ENCODE results near the gene DHX40. TPM values are rescaled to one million over a fixed set of nuclear protein-coding genes. Genes with fewer than 3 reads are reported as not detected.

Gene DHX40
- total RNA-seq, 1 donor from 2014 or later, result 42.9 TPM

GRCh38 chr17:59620064-59620359 is 54.6 kb downstream of the DHX40 start:
- Histone ChIP-seq H3K36me3 (ENCODE audit: control insufficient read depth, insufficient read depth, low read length) (no peaks in the 10 kb centered on the region), H3K4me3 (ENCODE audit: low read depth, low read length) (peak overlapping the region; percentile 96), H3K27me3 (ENCODE audit: control insufficient read depth, insufficient read depth, low read length) (no peaks in the 10 kb centered on the region)
- TF ChIP-seq CTCF (IDR thresholded peaks at IDR 0.05; ENCODE audit: insufficient read depth, low read length, poor library complexity, severe bottlenecking), result no peak
- no peak for DNase-seq (ENCODE audit: low read depth)

- TF ChIP-seq CTCF (IDR thresholded peaks at IDR 0.05; ENCODE audit: insufficient read depth, low read length, poor library complexity, severe bottlenecking), result no peak
- no peak for DNase-seq (ENCODE audit: low read depth)
- H3K27me3 ChIP-seq (ENCODE audit: control insufficient read depth, insufficient read depth, low read length), result no peaks in the 10 kb centered on the region
- H3K36me3 ChIP-seq (ENCODE audit: control insufficient read depth, insufficient read depth, low read length), result no peaks in the 10 kb centered on the region
- peak overlapping the region; percentile 96 for H3K4me3 ChIP-seq (ENCODE audit: low read depth, low read length)
These were observed 55.3 kb downstream of the DHX40 start for GRCh38 chr17:59620518-59621259.

GRCh38 chr17:59621771-59622170 is 56.4 kb downstream of the DHX40 start:
- no peak for TF ChIP-seq CTCF (IDR thresholded peaks at IDR 0.05; ENCODE audit: insufficient read depth, low read length, poor library complexity, severe bottlenecking)
- Histone ChIP-seq H3K27me3 (ENCODE audit: control insufficient read depth, insufficient read depth, low read length) (no peaks in the 10 kb centered on the region), H3K4me3 (ENCODE audit: low read depth, low read length) (peak overlapping the region; percentile 96), H3K36me3 (ENCODE audit: control insufficient read depth, insufficient read depth, low read length) (no peaks in the 10 kb centered on the region)
- DNase-seq (ENCODE audit: low read depth), result no peak

GRCh38 chr17:59623151-59623550 is 57.7 kb downstream of the DHX40 start:
- H3K36me3 ChIP-seq (ENCODE audit: control insufficient read depth, insufficient read depth, low read length), result no peaks in the 10 kb centered on the region
- no peak overlapping the region for H3K4me3 ChIP-seq (ENCODE audit: low read depth, low read length)
- no peak for DNase-seq (ENCODE audit: low read depth)
- TF ChIP-seq CTCF (IDR thresholded peaks at IDR 0.05; ENCODE audit: insufficient read depth, low read length, poor library complexity, severe bottlenecking), result no peak
- no peaks in the 10 kb centered on the region for H3K27me3 ChIP-seq (ENCODE audit: control insufficient read depth, insufficient read depth, low read length)

GRCh38 chr17:59626756-59627155 is 61.3 kb downstream of the DHX40 start:
- Histone ChIP-seq H3K4me3 (ENCODE audit: low read depth, low read length) (no peak overlapping the region), H3K27me3 (ENCODE audit: control insufficient read depth, insufficient read depth, low read length) (no peaks in the 10 kb centered on the region), H3K36me3 (ENCODE audit: control insufficient read depth, insufficient read depth, low read length) (no peaks in the 10 kb centered on the region)
- no peak for DNase-seq (ENCODE audit: low read depth)
- no peak for TF ChIP-seq CTCF (IDR thresholded peaks at IDR 0.05; ENCODE audit: insufficient read depth, low read length, poor library complexity, severe bottlenecking)

GRCh38 chr17:59627274-59627673 is 61.9 kb downstream of the DHX40 start:
- no peak for DNase-seq (ENCODE audit: low read depth)

More at GRCh38 chr17:59627274-59627673, 61.9 kb downstream of the DHX40 start:
- TF ChIP-seq CTCF (IDR thresholded peaks at IDR 0.05; ENCODE audit: insufficient read depth, low read length, poor library complexity, severe bottlenecking), result no peak
- no peaks in the 10 kb centered on the region for H3K36me3 ChIP-seq (ENCODE audit: control insufficient read depth, insufficient read depth, low read length)
- H3K4me3 ChIP-seq (ENCODE audit: low read depth, low read length), result no peak overlapping the region
- no peaks in the 10 kb centered on the region for H3K27me3 ChIP-seq (ENCODE audit: control insufficient read depth, insufficient read depth, low read length)

Measured in kidney epithelial cell (primary cell).